Stimulated activated CD8-positive, alpha-beta memory T cell treated with anti-CD3 and anti-CD28 coated beads, Interleukin-15, amount 100 ng/mL, for 24 hours (primary cell): ENCODE results near the gene THOC3.
"Not testable (repeated sequence)": the region's sequence is repeated elsewhere in the genome, so short reads cannot be mapped to it uniquely, and the experiment has no call there.

Source experiments
- DNase-seq: peaks from one replicate; pipeline ENCODE4 v3.0.0-alpha.2; 2020; ENCODE audit warnings: low read depth

The THOC3 gene, protein sequence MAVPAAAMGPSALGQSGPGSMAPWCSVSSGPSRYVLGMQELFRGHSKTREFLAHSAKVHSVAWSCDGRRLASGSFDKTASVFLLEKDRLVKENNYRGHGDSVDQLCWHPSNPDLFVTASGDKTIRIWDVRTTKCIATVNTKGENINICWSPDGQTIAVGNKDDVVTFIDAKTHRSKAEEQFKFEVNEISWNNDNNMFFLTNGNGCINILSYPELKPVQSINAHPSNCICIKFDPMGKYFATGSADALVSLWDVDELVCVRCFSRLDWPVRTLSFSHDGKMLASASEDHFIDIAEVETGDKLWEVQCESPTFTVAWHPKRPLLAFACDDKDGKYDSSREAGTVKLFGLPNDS

DNA sequence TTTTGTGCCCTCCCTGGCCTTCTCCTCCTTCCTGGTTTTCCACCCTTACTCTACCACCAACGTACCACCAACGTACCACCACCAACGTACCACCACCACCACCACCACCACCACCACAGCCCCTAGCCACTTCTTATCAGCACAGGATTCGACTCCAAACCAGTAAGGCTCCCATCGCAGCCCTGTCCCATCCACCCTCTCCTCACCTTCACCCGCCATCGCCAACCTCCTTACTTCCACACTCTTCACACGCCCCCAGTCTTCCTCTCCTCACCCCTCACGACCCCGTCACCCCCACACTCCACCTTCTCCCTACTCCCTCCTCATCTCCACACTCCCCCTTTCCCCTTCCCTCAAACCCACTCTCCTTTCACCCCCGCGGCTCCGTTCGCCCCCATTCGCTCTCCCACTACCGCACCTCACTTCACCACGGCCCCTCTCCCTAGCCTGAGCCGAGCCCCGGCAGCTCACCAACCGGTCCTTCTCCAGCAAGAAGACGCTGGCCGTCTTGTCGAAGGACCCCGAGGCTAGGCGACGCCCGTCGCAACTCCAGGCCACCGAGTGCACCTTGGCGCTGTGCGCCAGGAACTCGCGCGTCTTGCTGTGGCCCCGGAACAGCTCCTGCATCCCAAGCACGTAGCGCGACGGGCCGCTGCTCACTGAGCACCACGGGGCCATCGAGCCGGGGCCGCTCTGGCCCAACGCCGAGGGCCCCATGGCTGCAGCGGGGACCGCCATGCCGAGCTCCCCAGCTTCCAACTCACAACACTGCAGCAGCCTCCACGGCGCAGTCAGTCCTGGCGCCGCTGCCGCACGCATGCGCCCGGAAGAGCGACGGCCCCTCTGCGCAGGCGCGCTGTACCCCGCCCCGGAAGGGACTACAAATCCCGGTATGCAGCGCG is at the start of gene THOC3:
Gene THOC3, minus strand, starts transcription at position 845 of the 902 bp plus-strand sequence. Its CDS starts 107 bp downstream, at position 738.
- DNase-seq, result peak; percentile 39

DNA sequence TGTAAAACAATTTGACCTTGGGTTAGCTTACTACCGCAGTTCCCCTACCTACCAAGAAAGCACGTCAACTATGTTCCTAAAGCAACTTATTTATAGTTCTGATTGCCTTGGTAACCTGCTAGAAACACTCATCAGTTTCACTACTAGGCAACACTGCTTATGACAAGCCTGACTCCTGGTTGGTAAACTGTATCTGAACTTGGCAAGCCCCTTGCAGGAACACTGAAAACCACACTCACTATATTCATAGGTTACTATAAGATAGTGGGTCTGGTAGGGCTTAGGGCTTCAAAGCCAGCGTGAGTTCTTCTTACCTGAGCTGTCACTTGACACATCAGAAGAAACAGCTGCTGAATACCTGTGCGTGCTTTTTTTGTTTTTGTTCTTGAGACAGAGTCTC is 49.2 kb upstream of the THOC3 start:
- DNase-seq, result not testable (repeated sequence)

DNA sequence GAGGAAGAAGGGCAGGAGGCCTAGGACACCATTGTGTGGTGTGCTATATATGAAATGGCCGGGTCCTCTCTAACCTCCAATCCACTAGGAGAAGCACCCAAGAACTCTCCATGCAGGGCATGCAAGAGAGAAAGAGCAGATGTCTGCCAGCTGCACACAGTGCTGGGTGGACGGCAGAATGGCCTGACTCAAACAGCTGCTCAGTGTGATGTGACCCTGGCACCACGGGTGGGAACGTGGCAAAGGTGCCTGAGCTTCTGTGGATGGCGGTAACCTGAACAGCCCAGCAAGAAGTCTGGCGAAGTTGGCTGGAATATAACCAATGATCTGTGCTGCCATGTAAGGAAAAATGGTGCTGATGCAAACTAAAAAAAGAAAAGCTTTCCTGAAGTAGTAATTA is 46.2 kb upstream of the THOC3 start:
- DNase-seq, result not testable (repeated sequence)

DNA sequence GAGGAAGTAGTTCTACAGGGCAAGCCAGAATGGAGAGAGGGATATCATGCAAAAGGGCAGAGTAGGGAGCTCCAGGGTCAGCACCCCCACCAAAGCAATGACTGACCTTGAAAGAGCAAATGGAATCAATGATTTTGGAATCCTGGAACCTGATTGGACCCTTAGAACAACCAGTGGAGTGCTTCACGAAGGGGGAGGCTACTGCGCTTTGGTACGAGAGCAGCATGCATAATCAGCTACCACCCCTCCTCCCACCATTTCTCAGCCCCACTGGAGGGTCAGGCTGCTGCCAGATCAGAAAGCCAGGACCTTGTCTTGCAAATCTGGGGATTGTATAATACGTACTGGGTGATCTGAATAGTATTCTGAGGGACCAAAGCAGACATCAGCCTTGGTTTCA is 43.0 kb upstream of the THOC3 start:
- DNase-seq, result not testable (repeated sequence)

DNA sequence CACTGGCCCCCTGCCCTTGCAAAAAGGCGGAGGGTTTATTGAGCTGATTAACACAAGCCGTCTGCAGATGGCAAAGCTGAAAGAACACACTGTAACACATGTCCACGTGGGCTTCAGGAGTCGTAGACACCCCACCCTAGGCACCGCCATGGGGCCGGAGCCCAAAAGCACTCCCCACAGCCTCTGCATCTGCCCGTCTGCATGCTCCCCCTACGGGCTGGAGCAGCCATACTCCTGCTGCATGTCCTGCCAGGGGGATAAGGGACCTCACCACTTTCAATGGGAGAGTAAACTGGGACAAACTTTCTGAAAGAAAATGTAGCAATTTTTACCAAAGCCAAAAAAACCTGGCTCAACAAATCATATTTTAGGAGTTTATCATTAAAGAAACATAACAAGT is 42.1 kb upstream of the THOC3 start:
- DNase-seq, result not testable (repeated sequence)

DNA sequence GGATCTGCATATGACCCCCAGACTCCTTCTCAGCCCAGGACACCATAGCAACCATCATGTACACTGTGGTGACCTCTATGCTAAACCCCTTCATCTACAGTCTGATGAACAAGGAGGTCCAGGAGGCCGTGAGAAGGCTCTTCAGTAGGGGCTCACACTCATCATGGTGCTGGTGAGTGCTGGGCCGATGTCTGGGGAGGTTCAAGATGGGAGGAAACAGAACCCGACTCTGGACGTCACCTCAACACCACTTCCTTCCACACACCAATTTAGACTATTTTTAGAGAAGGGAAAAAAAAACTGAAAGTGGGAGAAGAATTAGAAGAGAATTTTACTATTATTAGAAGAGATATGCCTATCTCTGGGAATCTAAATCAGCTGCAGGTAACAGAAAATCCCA is 39.1 kb upstream of the THOC3 start:
- DNase-seq, result not testable (repeated sequence)

DNA sequence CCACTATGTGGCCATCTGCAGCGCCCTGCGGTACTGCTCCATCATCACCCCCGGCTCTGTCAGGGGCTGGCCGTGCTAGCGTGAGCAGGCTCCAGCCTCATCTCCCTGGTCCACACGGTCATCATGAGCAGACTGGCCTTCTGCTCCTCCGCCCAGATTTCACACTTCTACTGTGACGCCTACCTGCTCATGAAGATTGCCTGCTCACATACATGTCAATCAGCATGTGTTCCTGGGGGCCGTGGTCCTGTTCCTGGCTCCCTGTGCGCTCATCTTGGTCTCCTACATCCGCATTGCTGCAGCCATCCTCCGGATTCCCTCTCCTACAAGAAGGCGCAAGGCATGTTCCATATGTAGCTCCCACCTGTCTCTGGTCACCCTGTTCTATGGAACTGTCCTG is 38.7 kb upstream of the THOC3 start:
- DNase-seq, result not testable (repeated sequence)

DNA sequence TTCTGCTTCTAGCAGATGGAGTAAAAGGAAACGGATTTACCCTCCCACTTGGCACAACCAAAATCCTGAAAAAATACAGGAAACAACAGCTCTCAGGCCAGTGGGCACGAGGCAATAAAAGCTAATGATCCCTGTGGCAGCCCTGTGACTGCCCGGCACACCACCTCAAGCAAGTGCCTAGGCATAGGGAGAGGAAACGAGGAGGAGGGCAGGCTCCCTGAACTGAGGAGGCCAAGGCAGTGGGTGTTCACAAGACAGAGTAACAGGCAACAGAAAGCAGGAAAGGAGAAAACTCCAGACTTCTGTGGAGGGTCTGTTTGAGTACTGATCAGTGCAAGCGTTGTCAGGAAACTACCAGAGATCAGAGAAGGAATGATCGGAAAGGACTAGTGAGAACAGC is 29.9 kb upstream of the THOC3 start:
- not testable (repeated sequence) for DNase-seq

DNA sequence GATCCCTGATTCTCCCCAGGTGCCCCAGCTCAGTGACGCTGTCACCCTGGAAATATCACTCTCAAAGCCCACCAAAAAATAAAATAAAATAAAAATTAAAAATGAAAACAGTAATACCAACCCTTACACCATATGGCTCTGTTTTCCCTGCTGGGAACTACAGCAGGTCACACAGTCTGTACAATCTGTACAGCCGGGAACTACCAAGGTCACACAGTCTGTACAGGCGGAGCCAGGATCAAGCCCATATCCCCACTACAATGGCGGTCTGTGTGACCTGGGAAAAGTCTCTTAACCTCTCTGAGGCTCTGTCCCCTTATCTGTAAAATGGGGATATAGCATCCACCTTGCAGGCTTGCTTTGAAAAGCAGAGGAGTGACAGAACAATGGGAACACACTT is 29.4 kb upstream of the THOC3 start:
- DNase-seq, result not testable (repeated sequence)

DNA sequence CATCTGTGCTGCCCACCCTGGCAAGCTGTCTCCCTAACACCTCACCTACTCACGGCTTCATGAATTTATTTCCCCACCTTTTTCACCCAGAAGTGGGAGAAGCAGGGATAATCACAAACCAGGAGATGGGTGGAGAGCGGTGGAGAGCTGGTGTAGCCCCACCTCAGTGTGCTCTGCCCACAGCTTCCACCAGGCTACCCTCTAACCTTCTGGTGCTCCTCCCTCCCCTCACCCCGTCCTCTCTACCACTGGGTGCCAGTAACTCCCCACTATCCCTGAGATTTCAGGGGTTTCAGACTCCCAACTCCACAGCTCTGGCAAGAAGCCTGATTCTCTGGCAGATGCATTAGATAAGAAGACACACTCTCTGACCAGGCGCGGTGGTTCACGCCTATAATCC is 28.7 kb upstream of the THOC3 start:
- not testable (repeated sequence) for DNase-seq

DNA sequence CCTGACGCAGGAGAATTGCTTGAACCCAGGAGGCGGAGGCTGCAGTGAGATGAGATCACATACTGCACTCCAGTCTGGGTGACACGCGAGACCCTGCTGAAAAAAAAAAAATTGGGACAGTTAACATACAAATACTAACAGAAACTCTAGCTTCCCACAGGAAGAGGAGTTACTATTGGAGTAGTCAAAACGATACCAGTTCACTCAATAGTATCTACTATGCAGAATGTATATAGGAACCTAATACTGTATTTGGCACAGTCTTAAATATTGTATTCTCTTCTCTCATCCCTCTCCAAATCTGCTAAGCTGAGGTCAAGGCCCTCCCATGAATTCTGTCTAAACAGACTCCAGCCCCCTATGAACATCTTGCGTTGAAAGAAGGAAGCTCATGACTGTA is 27.4 kb upstream of the THOC3 start:
- DNase-seq, result not testable (repeated sequence)

DNA sequence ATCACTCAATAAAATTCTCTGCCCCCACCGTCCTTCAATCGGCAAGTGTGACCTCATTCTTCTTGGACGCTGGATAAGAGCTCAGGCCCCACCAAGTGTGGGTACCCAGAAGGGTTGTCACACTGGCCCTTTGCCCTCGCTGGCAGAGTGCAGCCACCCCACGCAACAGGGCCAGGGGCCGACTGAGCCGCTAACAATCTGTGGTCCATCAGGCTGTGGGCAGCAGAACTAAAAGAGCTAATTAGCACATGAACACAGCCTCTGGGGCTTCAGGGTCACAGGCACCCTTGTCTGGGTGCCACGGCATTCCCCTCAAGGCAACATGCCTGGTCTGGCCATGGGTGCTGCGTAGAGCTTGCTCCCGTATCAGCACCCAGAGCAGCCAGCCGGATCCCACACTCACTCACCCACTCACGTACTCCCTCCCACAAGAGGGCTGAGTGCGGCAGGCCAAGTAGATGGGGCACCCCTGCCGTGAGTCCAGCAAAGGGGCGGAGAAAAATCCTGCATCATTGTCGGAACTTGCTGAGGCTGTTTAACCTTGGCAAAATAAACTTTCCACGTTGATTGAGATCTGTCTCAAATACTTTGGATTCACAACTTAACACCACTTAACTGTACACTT is 11.4 kb upstream of the THOC3 start:
- not testable (repeated sequence) for DNase-seq

DNA sequence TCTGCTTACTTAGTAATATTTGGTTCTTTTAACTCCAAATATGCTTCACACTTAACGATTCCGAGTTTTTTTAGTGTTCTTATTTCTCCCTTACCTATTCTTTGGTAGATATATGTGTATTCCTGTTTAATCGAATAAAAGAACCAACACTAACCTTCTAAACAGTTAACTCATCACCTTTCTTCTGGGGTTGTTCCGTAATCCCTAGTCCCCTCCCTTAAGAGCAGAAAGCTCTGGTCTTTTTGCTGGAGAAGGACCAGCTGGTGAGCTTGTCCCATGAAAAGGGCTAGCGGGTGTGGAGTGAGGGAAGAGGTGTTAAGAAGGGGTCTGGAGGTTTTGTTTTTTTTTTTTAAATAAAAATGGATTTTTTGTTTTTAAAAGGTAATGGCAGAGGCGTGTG is 266 bp upstream of the THOC3 start:
- not testable (repeated sequence) for DNase-seq

DNA sequence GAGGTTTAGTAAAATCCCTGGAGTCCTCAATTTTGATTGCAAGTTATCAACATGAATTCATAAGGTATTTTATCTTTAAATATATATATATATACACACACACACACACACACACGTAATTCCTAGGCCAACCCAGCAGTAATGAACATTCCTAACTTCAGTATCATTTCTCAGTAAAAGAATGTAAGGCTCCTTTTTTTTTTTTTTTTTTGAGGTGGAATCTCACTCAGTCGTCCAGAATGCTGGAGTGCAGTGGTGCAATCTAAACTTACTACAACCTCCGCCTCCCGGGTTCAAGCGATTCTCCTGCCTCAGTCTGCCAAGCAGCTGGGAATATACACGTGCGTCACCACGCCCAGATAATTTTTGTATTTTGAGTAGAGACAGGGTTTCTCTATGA is 5.8 kb downstream of the THOC3 start:
- DNase-seq, result not testable (repeated sequence)

DNA sequence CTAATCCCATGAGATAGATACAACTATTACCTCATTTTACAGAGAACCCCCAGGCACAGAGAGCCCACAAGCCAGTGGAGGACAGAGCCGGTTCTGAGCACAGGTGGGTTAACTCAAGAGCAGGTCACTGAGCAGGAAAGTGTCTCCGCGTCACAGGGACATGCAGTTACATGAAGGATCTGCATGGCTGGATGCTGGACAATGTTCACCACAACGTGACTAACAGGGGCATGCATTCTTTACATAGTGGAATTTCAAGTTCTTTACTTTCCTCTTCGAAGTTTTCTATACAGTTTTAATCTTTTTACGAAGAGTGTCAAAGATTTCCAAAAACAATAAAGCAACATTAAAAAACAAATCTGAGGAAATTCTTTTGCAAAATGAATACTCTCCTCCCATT is 7.9 kb downstream of the THOC3 start:
- not testable (repeated sequence) for DNase-seq

DNA sequence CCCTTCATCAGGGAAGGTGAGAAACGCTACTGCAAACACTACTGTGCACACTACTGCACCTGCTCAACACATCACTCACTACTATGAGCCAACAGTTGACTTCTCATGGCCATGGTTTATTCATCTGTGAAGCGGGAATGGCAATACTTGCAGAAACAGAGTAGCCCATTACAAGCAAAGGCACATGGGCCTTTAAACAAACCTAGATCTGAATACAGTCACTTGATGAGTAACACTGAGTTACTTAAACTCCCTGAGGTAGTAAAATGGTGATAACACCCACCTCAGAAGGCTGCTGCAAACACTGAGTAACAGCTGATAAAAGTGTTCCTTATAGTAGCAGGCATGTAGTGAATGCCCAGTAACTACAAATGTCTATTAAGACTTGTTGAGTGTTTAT is 9.6 kb downstream of the THOC3 start:
- not testable (repeated sequence) for DNase-seq

DNA sequence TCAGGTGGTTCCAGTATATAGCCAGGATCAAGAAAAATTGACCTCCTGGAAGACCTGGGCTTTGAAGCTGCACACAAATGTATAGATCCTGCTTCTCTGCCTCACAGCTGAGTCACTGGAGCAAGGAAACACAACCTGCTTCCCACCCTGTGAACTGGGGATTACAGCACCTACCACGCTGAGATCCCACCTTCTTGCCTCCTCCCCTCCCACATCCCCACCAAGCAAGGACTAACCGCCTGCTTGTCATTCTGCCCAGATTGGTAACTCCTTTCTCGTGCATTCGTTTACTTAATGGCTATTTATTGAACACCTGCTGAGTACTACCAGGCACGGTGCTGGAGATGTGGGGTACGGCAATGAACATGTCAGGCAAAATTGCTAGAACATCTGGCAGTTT is 14.0 kb downstream of the THOC3 start:
- DNase-seq, result not testable (repeated sequence)

DNA sequence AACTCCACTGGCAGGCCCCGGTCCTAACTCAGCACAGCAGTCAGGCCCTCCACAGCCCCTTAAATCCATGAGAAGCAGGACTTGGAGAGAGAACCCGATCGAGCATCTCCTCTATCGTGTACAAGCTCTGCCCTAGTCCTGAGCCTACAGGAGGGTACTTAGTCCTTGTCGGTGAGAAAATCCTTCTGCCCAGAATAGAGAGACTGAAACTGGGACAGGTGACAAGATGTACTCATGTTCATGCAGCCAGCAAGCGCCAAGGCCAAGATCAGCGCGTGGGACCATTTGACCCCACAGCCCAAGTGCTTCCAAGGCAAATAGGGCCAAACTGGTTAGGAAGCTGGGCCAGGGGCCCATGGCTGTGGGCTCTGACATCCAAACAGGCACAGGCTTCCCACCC is 15.3 kb downstream of the THOC3 start:
- DNase-seq, result not testable (repeated sequence)

DNA sequence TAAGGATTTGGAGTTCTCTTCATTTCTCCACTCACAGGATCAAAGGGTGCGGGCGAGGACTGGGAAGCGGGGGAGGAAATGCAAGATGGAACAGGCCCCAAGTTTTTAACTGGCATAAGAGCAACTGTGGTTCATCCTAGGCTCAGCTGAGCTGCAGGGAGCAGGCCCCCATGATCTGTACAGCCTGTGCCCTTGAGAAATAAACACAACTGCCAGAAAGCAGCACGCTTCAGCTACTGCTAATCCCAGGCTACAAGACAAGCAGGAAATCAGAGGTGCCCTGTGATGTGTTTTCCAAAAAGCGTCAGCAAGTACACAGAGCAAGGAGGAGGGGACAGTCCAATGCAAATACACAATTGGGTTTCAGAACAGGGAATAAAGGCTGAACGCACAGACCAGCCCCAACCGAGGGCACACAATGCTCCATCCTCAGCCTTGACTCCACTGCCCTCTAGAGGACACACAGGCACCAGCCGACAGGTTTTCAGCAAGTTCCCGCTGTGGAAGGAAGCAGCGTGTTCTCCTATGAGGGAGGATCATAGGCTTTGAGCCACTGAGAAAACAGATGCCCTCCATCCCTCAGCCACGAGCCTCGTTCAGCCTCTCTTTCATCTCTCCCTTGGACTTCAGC is 16.7 kb downstream of the THOC3 start:
- DNase-seq, result not testable (repeated sequence)

DNA sequence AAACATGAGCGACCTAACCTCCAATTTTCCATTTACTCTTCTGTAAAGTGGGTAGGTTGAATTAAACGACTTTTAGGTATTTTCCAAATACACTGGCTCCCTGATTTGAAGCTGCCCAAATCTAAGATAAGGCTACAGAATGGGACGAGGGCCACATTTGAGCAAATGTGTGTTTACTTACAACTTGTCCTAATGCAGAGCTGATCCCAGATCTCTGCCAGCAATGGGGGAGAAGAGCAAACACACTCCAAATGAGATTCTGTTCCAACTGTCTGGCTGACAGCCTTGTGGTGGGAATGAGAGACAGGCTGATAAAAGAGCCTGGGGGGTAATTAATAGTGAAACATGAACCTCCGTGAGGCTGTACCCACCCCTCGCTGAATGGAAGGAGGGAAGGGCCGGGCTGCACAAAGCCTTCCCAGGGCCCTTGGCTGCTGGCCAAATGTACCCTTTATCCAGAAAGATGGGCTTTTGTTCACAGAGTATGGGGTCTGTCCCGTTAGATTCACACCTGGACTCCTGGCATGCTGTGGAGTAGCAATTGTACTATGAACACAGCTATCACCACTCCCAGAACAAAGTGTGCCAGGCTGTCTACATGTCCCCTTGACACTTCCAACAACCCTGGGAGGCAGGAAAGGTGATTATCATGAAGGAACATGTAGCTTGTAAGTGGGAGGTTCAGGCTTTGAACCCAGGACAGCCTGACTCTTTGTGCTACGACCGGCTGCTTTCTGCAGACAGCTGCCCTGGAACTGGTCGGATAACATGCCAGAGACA is 19.6 kb downstream of the THOC3 start:
- DNase-seq, result not testable (repeated sequence)

DNA sequence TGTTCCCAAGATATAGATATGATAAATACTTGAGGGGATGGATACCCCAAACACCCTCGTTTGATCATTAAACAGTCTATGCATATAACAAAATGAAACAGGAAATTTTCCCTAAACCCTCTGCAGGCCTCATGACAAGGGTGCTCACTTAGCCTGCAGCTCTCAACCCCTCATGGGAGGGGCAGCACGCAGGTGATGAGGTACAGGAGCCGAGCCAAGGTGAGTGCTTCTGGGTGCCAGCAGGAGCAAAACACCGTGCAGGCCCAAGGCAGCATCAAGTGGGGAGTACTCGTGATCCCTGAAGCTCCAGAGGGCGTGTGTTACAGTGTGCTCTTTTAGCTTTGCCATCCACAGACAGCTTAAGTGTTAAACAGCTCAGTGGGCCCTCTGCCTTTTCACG is 24.9 kb downstream of the THOC3 start:
- DNase-seq, result not testable (repeated sequence)
